Measurements from ENCODE around the gene SEC62.

Gene SEC62

DNA sequence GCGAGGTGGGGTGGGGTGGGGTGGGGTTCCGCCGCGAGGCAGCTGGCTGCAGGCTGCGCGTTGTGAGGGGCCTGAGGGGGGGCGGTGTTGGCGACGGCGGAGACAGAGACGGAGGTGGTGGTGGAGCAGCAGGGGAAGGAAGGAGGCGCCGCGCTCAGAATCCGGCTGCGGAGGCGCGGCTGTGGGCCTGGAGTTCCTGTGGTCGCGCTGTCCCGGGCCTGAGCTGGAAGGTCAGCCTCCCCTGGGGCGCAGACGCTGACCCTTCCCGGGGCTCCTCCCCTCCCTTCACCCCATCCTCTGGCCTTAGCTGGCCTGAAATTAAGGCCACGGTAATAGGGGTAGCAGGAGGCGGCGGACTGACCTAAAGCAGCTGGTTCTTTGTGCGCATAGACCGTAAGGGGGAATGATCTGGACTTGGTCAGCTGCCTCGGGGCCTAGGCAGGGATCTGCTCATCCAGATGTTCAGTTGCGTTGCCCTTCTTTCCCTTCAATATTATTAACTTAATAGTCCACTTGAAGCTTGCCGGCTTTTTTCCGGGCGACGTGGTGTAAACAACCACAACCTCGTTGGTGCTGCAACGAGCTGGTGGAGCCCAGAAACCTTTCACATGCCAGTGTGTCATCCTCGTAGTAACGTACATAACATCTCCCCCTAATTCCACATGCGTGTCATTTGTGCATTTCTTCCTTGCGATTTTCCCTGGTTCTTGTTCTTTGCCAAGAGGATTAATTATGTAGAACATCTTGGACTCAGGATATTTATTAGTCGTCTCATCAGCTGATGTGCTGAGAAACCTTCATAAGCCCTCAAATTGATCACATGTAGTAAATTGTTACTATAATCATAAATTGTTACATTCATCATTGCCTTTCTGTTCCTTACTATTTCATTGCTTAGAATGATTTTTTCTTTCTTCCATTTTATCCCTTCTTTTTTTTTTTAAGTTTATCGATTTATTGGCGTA lies 626 bp downstream of the SEC62 start:
- peak; percentile 45 for DNase-seq

DNA sequence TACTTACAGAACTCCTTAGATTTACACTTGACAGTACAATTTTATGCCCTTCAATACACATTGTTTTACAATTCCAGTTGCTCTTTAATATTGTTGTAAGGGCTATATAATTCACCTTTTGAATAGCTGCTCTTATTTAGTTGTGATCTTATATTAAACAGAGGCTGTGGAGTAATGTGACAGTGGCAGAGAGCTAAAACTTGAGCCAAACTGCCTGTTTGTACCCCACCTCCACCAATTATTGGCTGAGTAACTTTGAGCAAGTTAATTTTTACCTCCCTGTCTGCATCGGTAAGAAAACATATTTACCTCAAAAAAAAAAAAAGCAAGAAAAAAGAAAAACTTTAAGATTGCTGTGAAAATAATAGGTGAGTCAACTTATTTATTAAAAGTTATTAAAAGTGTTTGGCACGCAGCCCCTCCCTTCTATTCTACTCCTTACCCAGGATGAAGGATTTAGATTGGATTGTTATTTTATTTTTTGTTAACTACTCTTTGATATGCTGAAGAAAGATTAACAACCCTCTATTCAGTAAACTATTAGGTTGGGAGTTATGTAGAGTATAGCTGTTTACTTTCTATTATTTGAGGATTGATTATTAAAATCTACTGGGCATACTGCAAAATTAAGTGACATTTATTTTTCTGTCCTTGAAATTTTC lies 1.7 kb downstream of the SEC62 start:
- no peak for DNase-seq

DNA sequence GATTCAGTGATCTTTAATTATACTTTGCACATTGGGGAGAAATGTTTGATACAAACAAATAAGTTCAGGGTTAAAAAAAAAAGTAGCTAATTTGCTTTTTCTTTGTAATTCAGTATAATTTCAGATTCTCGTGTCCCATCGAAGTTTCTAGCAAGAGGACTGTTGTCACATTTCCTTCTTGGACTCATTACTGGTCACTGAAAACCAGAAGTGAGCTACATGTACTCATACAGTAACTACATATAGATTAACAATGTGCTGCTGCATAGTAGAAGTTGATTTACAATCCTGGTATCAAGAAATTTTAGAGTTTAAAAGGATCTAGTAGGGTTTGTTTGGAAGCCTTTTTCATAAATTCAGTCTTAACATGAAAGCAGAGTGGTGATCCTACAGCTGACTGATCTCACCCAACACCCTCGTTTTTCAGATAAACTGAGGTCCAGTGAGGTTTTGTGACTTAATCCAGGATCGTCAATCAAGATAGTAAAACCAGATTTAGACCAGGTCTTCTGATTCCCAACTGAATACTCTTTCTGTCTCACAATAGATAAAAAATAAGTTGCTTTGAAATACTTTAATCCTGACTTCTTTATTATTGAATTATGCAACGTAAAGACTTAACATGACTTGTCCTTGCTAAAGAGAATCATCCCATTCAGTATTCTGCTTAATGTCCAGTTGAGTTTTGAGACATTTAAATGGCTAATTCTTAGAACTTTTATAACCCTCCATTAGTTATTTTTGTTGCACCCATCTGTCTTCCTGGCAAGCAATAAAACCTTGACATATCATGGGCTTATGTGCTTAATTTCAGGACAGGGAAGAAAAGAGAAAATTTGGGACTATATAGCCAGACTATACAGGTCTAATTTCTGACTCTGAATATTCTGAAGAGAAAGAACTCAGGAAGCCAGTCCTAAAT lies 2.8 kb downstream of the SEC62 start:
- no peak for DNase-seq

DNA sequence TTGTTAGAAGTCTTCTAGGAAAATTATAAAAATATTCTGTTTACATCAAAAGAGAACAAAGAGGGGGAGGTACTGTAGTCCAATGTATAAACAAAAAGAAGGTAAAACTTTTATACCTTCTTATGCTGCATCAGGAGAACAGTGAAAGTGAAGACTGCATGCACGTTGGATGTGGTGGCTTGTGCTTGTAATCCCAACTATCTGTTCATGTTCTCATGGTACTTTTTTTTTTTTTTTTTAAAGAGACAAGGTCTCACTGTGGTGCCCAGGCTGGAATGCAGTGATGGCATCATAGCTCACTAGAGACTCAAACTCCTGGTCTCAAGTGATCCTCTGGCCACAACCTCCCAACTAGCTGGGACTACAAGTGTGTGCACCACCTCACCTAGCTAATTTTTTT lies 4.2 kb downstream of the SEC62 start:
- no peak for DNase-seq

DNA sequence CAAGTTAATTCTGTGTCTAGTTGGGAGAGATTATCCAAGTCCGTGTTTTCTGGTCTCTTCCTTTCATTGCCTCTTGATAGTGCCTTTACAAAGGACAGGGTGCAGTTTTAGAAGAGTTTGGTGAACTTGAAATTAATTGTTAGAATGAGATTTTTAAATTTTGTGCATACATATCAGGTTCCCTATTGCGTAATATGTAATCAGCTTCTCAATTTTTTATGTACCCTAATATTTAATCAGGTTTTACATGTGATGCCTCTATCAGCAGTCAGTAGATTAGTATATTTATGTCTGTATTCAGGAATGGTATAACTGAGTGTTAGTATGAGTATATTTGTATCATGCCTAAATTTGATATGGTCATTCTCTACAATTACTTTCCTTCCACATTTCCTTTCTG lies 4.9 kb downstream of the SEC62 start:
- DNase-seq: no peak

DNA sequence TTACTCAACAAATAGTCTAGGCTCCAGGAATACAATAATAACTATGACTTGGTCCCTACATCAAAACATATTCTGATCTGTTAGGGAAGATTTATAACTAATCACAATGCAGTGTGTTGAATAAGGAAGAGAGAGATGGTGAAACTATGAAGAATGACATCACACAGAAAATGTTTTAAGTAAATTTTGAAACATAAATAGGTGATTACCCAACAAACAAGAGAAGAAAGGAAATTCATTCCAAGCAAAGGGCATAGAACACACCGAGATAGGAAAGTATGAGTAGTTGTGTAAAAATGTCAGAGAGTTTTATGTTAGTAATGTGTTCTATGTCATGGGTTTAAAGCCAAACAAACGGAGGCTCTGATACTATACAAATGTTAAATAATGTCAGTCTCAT lies 13.4 kb downstream of the SEC62 start:
- no peak for DNase-seq

DNA sequence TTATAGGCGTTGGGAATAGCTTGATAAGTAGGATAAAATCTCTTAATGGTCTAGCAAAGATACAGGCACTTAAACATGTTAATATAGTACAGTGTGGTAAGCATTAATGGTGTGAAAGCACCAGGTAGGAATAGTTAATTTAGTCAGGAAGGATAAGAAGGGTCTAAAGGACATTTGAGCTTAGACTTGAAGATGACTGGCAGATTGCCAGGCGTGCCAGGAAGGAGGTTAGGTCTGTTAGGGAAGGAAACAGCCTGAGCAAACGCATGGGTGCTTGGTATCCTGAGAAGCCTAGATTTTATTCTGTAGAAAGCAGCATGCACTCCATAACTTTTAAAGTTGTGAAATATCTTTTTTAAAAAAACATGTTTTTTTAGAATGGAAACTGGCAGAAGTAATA lies 17.7 kb downstream of the SEC62 start:
- no peak for DNase-seq

DNA sequence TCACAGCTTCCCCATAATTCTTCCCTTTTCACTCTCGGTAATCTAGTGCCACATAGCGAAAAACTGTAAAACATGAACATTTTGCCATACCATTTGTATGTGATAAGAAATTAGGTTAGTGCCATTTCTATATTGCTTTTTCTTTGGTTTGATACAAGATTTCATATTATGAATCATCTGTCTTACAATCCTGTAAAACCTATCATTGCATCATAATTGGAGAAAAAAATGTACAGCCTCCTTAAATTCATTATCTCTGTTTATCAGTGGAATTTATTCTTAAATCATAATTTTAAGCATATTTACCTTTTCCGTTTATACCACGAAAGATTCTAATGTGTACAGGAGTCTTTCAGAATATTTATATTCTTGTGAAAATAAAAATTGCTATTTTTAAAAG lies 23.8 kb downstream of the SEC62 start:
- no peak for DNase-seq

DNA sequence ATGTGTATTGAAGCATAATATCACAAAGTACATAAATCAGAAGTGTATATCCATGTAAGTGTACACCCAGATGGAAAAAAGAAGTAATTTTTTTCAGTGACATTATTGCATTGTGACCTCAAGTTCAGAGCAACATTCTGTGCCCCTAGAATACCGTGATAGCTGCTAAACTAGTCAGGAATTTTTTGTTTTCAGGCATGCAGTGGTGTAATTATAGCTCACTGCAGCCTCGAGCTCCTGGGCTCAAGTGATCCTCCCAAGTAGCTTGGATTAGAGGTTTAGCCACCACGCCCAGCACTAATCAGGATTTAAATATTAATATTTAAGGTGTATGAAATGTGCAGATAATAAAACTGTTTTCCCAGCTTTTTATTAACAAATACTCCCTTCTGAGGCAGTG lies 25.5 kb downstream of the SEC62 start:
- DNase-seq: no peak

DNA sequence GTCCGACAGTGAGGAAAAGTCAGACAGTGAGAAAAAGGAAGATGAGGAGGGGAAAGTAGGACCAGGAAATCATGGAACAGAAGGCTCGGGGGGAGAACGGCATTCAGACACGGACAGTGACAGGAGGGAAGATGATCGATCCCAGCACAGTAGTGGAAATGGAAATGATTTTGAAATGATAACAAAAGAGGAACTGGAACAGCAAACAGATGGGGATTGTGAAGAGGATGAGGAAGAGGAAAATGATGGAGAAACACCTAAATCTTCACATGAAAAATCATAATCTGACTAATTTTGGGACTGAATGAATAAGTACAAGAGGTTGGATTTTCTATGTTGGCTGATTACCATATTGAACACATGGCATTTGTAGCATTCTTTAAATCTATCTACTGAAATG lies 26.2 kb downstream of the SEC62 start:
- DNase-seq: no peak

DNA sequence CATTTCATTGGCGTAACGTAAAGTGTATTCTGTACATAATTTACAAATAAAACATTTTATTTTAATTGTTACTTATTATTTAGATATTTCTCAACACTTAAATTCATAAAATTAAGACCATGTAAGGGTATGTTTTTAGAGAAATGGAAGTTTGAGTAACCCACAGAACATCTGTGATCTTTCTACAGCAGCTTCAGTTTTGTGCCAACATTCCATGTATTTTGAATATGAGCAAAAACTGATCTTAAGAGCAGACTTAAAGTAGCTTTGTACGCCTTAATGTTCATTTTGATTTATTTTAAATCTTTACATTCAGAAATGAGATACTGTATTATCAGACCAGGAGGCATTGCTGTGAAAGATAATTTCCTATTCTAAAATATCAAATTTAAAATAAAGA lies 27.2 kb downstream of the SEC62 start:
- DNase-seq: no peak

DNA sequence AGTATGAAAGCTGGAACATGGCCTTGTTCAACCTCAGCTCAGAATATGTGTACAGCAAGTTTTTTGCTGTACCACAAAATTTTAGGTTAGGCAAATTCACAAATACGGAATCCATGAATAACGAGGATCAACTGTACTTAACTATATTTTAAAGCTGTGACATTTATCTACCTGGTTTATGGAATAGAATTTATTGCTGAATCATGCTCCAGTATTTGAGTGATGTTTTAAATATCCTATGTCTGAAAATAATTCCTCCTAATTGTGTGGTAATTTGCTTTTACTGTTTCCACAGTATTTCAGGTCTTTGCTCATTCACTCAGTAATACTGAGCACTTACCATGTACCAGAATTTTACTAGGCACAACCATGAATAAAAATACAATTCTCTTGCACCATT lies 29.5 kb downstream of the SEC62 start:
- no peak for DNase-seq

DNA sequence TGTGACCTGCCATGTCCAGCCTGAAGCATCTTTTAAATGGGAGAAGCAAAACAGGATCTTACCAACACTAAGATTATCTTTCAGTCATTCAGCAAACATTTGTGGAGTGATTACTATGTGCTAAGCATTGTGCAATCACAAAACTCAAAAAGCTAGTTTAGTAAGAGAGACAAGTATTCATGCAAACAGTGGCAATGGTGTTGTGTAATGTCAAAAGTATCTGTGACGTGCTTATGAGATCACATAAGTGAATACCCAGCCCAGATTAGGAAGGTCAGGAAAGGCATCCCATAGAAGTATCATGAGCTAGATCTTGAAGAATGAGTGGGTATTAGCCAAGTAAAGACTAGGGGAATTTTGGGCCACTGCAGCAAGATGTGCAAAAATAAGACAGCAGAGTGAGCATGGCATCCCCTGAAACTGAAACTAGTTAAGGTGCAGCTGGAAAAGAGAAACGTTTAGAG lies 32.1 kb downstream of the SEC62 start:
- no peak for DNase-seq

DNA sequence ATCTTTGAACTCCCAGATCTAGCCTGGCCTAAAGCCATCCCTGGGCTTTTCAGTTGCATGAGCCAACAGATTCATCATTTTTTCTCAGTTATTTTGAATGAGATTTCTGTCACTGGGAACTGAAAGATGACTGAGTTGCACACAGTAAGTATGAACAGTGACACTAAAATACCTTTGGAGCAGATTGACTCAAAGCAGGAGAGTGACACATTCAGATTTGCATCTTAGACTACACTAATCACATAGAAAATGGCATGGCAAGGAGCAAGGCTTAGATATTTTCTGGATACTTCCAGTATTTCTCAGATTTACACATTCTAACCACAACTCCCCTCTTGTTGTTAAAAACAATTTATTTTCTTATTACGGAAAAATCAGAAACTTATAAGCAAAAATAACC lies 32.8 kb downstream of the SEC62 start:
- no peak for DNase-seq

DNA sequence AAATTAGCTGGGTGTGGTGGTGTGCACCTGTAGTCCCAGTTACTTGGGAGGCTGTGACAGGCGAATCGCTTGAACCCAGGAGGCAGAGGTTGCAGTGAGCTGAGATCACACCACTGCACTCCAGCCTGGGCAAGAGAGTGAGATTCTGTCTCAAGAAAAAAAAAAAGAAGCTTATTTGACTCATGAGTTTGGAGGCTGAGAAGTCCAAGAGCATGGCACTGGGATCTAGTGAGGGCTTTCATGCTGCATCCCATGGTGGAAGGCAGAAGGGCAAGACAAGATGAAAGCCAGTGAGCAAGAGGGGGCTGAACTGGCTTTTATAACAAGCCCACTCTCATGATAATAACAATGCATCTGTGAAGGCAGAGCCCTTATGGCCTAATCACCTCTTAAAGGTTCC lies 33.4 kb downstream of the SEC62 start:
- DNase-seq: no peak

DNA sequence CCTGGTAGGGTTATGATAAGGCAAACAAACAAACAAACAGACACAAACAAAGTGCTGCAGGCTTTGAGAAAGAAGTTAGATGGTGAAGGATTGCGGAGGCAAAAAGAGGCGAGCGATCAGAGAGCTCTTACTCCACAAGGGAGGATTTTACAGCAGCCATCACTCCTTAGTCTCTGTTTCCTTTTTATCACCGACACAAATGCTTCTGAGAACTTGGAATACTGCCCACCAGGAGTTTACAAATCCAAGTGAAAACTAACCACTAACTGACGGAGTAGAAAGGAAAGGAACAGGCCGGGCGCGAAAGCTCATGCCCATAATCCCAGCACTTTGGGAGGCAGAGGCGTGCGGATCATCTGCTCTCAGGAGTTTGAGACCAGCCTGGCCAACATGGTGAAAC lies 35.6 kb downstream of the SEC62 start:
- DNase-seq: no peak

DNA sequence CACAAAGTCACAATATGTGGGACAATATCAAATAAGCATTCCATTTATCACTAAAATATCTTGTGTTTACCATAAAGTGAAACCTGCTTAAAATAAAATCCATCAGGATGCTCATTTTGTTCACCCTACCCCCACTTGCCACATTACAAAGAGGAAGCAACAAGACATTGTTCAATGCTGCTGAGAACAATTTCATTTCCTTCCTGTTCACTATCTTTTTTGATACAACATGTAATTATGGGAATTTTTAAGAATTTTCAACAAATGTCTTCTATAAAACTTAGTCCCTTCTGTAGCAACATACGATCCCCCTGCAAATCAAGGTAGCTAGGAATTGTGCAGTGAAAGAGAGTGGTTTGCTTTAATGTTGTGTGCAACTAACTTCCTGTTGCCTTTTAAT lies 36.3 kb downstream of the SEC62 start:
- DNase-seq: no peak

DNA sequence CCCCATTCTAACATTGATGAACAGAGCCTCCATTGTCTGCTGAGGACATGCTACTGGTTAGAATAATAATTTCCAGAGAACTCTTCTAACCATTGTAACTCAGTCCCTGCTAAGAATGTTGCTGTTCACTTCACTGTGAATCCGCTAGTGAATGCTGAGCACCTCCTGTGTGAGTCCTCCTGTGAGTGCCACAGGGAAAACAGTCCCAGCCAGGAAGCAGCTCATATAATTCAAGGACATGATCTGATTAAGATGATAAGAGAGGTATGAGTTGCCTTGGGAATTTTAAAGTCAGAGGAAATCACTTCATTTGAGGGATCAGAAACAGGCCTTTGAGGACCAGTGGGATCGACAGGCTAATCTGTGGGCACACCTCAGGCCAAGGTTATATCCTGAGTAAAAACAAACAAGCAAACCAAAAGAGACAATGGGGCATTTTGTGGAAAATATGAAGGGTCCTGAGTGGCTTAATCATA lies 37.3 kb downstream of the SEC62 start:
- no peak for DNase-seq

DNA sequence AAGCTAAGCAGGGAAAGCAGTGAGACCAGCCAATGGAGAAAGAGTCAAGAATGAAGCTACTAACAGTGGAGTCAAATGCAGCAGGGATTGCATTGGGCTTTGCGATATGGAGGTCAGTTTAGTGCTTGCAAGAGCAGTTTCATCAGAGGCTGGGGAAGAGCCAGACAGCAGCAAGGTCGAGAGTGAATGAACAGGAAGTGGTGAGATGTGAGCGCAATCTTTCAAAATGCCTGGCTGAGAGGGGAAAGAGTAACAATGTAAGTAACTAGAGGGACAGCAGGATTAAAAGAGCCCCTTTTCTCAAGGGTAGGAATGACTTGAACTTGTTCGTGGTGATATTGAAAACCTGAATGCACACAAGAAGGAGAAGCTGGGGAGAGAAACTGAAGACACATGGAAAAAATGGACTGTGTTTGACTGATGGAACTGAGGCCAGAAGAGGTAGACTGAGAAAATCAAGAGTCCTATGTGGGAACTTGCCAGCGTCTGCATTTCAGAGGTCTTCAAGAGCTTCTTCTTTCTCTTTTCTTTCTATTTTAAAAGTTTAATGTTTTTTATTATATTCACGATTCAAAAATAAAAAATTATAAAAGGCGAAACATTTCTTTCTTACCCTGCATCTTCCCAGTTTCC lies 40.5 kb downstream of the SEC62 start:
- DNase-seq: no peak

DNA sequence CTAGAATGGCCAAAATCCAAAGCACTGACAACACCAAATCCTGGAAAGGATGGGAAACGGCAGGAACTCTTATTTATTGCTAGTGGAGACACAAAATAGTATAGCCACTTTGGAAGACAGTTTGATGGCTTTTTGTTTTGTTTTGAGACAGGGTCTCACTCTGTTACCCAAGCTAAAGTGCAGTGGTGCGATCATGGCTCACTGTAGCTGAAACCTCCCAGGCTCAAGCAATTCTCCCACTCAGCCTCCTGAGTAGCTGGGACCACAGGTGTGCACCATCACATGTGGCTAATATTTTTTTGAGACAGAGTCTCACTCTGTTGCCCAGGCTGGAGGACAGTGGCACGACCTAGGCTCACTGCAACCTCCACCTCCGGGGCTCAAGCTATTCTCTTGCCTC lies 43.9 kb downstream of the SEC62 start:
- DNase-seq: no peak

DNA sequence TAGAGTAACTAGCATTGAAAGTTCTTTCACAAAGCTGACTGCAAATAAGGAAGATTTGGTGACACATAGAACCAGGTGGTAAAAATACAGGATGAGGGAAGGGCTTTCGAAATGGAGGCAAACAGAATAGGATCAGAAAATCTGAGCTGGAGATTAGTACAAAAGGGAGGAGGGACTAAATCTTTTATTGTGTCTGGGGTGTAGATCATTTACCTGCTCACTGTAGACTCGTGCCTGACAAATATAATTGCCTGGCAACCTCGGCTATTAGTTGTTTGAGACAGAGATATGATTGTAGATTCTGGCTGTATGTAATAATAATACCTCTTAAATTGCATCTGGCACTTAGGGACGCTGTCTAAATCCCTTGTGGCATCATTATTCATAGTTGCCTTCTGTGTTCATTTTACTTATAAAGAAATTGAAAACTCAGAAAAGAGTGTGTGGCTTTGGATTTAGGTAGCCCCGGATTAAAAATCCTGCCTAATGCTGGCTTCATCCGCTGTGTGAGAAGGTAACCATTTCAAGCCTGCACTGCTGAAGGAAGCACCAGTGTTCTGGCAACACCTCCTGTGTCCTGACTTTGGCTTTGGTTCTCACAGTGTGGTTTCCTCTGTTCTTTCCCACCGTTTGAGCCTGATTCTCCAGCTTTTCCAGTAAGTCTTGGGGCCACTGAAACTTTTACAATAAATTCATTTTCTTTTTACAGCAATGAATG lies 46.2 kb downstream of the SEC62 start:
- DNase-seq: no peak

DNA sequence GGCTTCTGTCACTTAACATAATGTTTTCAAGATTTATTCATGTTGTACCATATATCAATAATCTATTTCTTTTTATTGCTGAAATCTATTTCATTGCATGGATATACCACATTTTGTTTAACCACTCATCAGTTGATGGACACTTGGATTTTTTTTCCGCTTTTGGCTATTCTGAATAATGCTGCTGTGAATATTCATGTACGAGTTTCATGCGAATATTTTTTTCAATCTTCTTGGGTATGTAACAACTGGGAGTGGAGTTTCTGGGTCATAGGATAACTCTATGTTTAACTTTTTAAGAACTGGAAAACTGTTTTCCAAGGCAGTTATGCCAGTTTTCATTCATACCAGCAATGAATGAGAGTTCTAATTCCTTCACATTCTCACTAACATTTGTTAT lies 49.5 kb downstream of the SEC62 start:
- DNase-seq: no peak

Data from NCI-H510A treated with DMSO at 0.1 percent for 48 hours (cell line).